Epithelial cell of esophagus (primary cell): ENCODE data around the gene HEPH.
A peak's percentile ranks its signal among the peaks of the same experiment; 100 is the strongest.

Source experiments
- DNase-seq: peaks from one replicate; pipeline ENCODE4 v3.0.0; 2010; ENCODE audit warnings: low read depth
- H3K4me3 ChIP-seq: 2 replicates; pipeline ENCODE4 v1.5.1; 2011; ENCODE audit warnings: mild to moderate bottlenecking, low read length, control low read depth
- CTCF ChIP-seq: IDR thresholded peaks from 2 replicates; pipeline ENCODE4 v1.5.1; 2011; ENCODE audit warnings: low read depth, mild to moderate bottlenecking, low read length, control low read depth, inconsistent platforms; ENCODE audit not compliant: insufficient read depth; ENCODE audit errors: missing control alignments

HEPH gene

DNA sequence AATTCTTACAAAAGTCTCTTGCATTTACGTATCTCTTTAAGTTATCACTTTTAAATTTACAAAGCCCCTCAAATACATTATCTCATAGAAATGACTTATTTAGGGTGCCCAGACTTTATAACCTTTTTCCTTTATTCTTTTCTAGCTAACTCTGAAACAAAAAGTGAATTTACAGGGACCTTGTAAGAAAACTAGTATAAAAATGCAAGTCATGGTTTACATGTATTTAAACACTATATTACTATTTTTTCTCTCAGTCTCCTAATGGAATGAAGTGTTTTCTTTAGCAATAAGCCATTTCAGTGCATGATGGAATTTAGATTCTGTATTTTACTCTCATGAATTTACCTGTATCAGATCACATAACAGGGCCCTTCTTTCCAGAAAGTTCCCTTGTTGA is 14.5 kb upstream of the HEPH start:
- no peak for DNase-seq
- TF ChIP-seq CTCF: no peak
- H3K4me3 ChIP-seq: no peak overlapping the region

DNA sequence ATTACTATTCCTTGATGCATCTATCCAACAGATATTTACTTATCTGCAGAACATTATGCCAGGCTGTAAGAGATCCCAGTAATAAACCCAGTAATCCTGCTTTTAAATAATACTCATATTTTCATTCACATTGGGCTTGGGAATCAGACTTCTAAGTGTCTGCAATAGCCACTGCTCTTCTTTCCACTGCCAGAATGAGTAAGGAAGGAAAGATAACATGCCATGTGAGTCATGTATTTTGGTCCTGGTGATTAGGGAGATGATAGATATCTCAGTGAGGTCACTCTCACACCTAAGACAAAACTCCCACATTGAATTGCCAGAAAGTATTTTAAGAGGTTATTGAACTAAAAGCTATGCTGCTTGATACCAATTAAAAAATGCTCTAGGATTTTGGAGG is 13.9 kb upstream of the HEPH start:
- no peak for TF ChIP-seq CTCF
- H3K4me3 ChIP-seq: no peak overlapping the region
- no peak for DNase-seq

DNA sequence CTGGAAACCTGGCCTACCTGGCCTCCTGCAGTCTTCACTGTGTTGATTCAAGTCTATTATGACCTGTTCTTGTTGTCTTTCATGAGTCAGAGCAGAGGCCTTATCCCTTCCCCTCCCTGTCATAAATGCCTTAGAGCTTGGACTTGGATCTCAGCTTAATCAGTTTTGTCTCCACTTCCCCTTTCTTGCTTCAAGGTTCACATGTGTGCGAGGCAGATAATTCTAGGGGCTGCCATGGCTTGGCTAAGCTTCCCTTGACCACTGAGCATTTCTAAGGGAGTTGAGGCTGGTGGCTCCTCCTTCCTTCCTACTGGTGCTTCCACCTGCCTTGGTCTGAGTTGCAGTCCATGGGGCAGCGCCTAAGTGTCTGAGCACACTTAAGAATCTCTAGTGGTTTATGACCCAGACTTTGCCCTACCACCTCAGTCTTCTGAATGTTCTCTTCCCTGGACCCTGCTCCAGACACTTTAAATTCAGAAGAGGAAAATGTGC is 1.7 kb upstream of the HEPH start:
- TF ChIP-seq CTCF: no peak
- peak; percentile 23 for DNase-seq
- no peak overlapping the region for H3K4me3 ChIP-seq

GRCh38 chrX:66163447-66163846 is 600 bp upstream of the HEPH start:
- no peak overlapping the region for H3K4me3 ChIP-seq
- TF ChIP-seq CTCF: no peak
- DNase-seq: no peak

DNA sequence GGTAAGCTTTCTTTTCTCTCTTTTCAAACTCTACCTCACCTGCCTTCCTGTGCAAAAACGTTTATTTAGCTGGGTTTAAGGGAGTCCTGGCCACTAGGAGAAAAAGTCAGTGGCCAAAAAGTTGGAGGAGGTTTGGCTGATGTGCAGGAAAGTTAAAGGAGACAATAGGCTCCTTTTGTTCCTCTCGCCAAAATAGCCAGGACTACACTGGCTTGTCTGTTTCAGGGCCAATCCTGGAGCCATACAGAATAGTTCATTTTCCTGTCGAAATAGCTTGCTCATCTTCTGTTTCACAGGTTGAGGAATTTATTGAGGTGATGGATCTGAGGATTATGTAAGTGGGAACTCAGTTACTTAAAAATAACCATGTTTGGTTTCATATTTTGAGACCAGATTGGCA is 423 bp downstream of the HEPH start:
- TF ChIP-seq CTCF: no peak
- H3K4me3 ChIP-seq: no peak overlapping the region
- no peak for DNase-seq

GRCh38 chrX:66164931-66165330 is 884 bp downstream of the HEPH start:
- H3K4me3 ChIP-seq: no peak overlapping the region
- no peak for TF ChIP-seq CTCF
- DNase-seq: no peak

GRCh38 chrX:66166671-66167070 is 2.6 kb downstream of the HEPH start:
- no peak overlapping the region for H3K4me3 ChIP-seq
- DNase-seq: no peak
- no peak for TF ChIP-seq CTCF
